ENCODE measurements around the gene USE1. TPM values are rescaled to one million over a fixed set of nuclear protein-coding genes. Genes with fewer than 3 reads are reported as not detected.

Gene USE1
- total and polyA plus RNA-seq, 7 donors = 22.5 to 45.3 (median 34.7) TPM

GRCh38 chr19:17214508-17215126 is 540 bp upstream of the USE1 start:
- WGBS, 2 donors = 30 to 41% methylated on average over 16 of the region's 16 CpGs
- intact Hi-C loops (cut with DNase I) = loop anchor here (2.0 kb wide), 1 partner anchor 52 kb away; the partner anchor contains the start of gene BABAM1
- TF ChIP-seq POLR2A (IDR thresholded peaks at IDR 0.05) = no peak
- TF ChIP-seq CTCF (IDR thresholded peaks at IDR 0.05) = no peak
- no peak for TF ChIP-seq POLR2AphosphoS5 (IDR thresholded peaks at IDR 0.05)
- no peak for TF ChIP-seq EP300 (IDR thresholded peaks at IDR 0.05)
- peaks cover 0 to 59% (median 30%) of the 10 kb centered on the region in 4 donors for H3K36me3 ChIP-seq
- H3K4me1 ChIP-seq = peaks cover 0 to 19% (median 14%) of the 10 kb centered on the region in 4 donors
- H3K27me3 ChIP-seq = no peaks in the 10 kb centered on the region
- no peak for DNase-seq
- peak overlapping the region; percentile 61 to 91 (median 76) for H3K4me3 ChIP-seq
- no peaks in the 10 kb centered on the region for H3K9me3 ChIP-seq
- peak overlapping the region; percentile 85 to 93 (median 90) for H3K27ac ChIP-seq

- H3K9me3 ChIP-seq = no peaks in the 10 kb centered on the region
- peak overlapping the region in 3 of 4 donors; percentile 61 to 79 (median 73) for H3K4me3 ChIP-seq
- 79 to 84% methylated on average over 13 of the region's 13 CpGs for WGBS, 2 donors
- peaks cover 0 to 45% (median 23%) of the 10 kb centered on the region in 4 donors for H3K36me3 ChIP-seq
- intact Hi-C loops (cut with DNase I) = no loop called here
- peak overlapping the region; percentile 85 to 93 (median 90) for H3K27ac ChIP-seq
- no peak for DNase-seq
- TF ChIP-seq POLR2AphosphoS5 (IDR thresholded peaks at IDR 0.05) (no peak), EP300 (IDR thresholded peaks at IDR 0.05) (no peak), POLR2A (IDR thresholded peaks at IDR 0.05) (no peak), CTCF (IDR thresholded peaks at IDR 0.05) (no peak)
- no peaks in the 10 kb centered on the region for H3K27me3 ChIP-seq
- peaks cover 0 to 20% (median 15%) of the 10 kb centered on the region in 4 donors for H3K4me1 ChIP-seq
These were observed 1.0 kb downstream of the USE1 start for GRCh38 chr19:17216058-17216670.

GRCh38 chr19:17219286-17219685 is 4.1 kb downstream of the USE1 start:
- Histone ChIP-seq H3K4me1 (peaks cover 0 to 20% (median 15%) of the 10 kb centered on the region in 4 donors), H3K36me3 (peaks cover 0 to 24% (median 12%) of the 10 kb centered on the region in 4 donors), H3K9me3 (no peaks in the 10 kb centered on the region), H3K27me3 (no peaks in the 10 kb centered on the region), H3K27ac (no peak overlapping the region), H3K4me3 (no peak overlapping the region)
- no peak for TF ChIP-seq CTCF (IDR thresholded peaks at IDR 0.05)
- TF ChIP-seq POLR2AphosphoS5 (IDR thresholded peaks at IDR 0.05) = no peak
- no peak for TF ChIP-seq EP300 (IDR thresholded peaks at IDR 0.05)
- no peak for TF ChIP-seq POLR2A (IDR thresholded peaks at IDR 0.05)
- intact Hi-C loops (cut with DNase I) = no loop called here
- DNase-seq = no peak
- WGBS, 2 donors = 97 to 98% methylated on average over 8 of the region's 8 CpGs

GRCh38 chr19:17220207-17220758 is 5.1 kb downstream of the USE1 start:
- Histone ChIP-seq H3K36me3 (peaks cover 0 to 24% (median 12%) of the 10 kb centered on the region in 4 donors), H3K9me3 (no peaks in the 10 kb centered on the region), H3K27me3 (no peaks in the 10 kb centered on the region), H3K4me3 (no peak overlapping the region), H3K4me1 (peaks cover 0 to 14% (median 9%) of the 10 kb centered on the region in 4 donors), H3K27ac (peak overlapping the region in 1 of 4 donors; percentile 42)
- intact Hi-C loops (cut with DNase I) = loop anchor here (10.0 kb wide), 1 partner anchor 245 kb away; the partner anchor contains the start of gene NXNL1
- WGBS, 2 donors = 15 to 55% methylated on average over 14 of the region's 14 CpGs
- no peak for DNase-seq
- TF ChIP-seq EP300 (IDR thresholded peaks at IDR 0.05) = no peak
- TF ChIP-seq POLR2AphosphoS5 (IDR thresholded peaks at IDR 0.05) = no peak
- no peak for TF ChIP-seq POLR2A (IDR thresholded peaks at IDR 0.05)
- no peak for TF ChIP-seq CTCF (IDR thresholded peaks at IDR 0.05)

All from sigmoid colon (tissue), 7 donors.